HepG2 (cell line): ENCODE measurements around the gene MYOM1. TPM values are rescaled to one million over a fixed set of nuclear protein-coding genes. Genes with fewer than 3 reads are reported as not detected.

Experiments used
- ATAC-seq: fragments of 200-7000 bp; cut with Tn5 transposase; 3 replicates; pipeline ENCODE4 v1.9.1; 2020; ENCODE audit warnings: mild to moderate bottlenecking, moderate library complexity
- BruUV-seq: library from RNA; stranded (reverse); fragments of 400-500 nt; replicated peaks from 2 replicates; lab custom pipeline; 2021; lab: Mats Ljungman, UMichigan
- CTCF ChIA-PET: fragments of 300-600 bp; formaldehyde crosslinking; extraction: SDS; loops from one replicate; lab custom pipeline; 2021; ENCODE audit warnings: low total read pairs, inconsistent platforms, low intra/inter-chr PET ratio; lab: Yijun Ruan, JAX
- POLR2A ChIA-PET: fragments of 350-600 bp; sonication (Branson Sonifier 250); formaldehyde crosslinking; loops from one replicate; lab custom pipeline; 2020; ENCODE audit warnings: antibody characterized with exemption, inconsistent platforms; lab: Yijun Ruan, JAX
- DNase-seq: peaks from one replicate; pipeline ENCODE4 v3.0.0-alpha.2; 2015; ENCODE audit warnings: low spot score
- FAIRE-seq: peaks from 3 replicates; lab custom pipeline; 2011; peaks lifted over from hg19 to GRCh38; lab: Jason Lieb, UNC
- H2AFZ ChIP-seq: one replicate; pipeline ENCODE4 v1.6.1; 2011; ENCODE audit warnings: low read length, inconsistent platforms
- H3K27ac ChIP-seq: fragments of 300-600 bp; 3 replicates; pipeline ENCODE4 v1.8.0; 2011; ENCODE audit warnings: mixed run types, mild to moderate bottlenecking, mixed read lengths, low read length, inconsistent platforms; ENCODE audit not compliant: insufficient read depth; ENCODE audit errors: extremely low read length
- H3K27me3 ChIP-seq, 2 experiments: fragments of 200-600 bp in 1 of 2; 2 replicates in 1 of 2; 3 replicates in 1 of 2; pipeline versions ENCODE4 v1.6.0 to v1.8.0; 2011; ENCODE audit warnings: low read length in 2 of 2, mild to moderate bottlenecking in 2 of 2, moderate library complexity in 2 of 2, inconsistent platforms in 1 of 2; ENCODE audit not compliant: insufficient read depth in 2 of 2, control insufficient read depth in 1 of 2
- H3K36me3 ChIP-seq, 2 experiments: fragments of 200-600 bp in 1 of 2; replicated peaks in 1 of 2; 2 replicates in 1 of 2; 3 replicates in 1 of 2; pipeline versions ENCODE4 v1.5.1 to v1.8.0; 2011; ENCODE audit warnings: low read length in 2 of 2, inconsistent platforms in 1 of 2; ENCODE audit not compliant: insufficient read depth in 2 of 2, control insufficient read depth in 1 of 2
- H3K4me1 ChIP-seq: 2 replicates; pipeline ENCODE4 v1.5.1; 2012; ENCODE audit warnings: low read length, inconsistent platforms; ENCODE audit not compliant: insufficient read depth
- H3K4me2 ChIP-seq: 2 replicates; pipeline ENCODE4 v1.6.0; 2011; ENCODE audit warnings: low read depth, low read length, inconsistent platforms
- H3K4me3 ChIP-seq, 3 experiments: fragments of 200-600 bp in 1 of 3; sonication (generic), shearing (Covaris generic) in 1 of 3; replicated peaks in 1 of 3; 2 replicates each; pipeline ENCODE4 v1.5.1; 2011 to 2016; ENCODE audit warnings: low read length in 3 of 3, inconsistent platforms in 2 of 3, low read depth in 2 of 3, mild to moderate bottlenecking in 2 of 3, control low read depth in 1 of 3, mixed read lengths in 1 of 3; ENCODE audit not compliant: insufficient read depth in 1 of 3
- H3K79me2 ChIP-seq: one replicate; pipeline ENCODE4 v1.6.1; 2011; ENCODE audit warnings: low read length, inconsistent platforms; ENCODE audit not compliant: insufficient read depth
- H3K9ac ChIP-seq: 2 replicates; pipeline ENCODE4 v1.6.0; 2011; ENCODE audit warnings: mild to moderate bottlenecking, low read depth, low read length, inconsistent platforms; ENCODE audit not compliant: insufficient read depth
- H3K9me3 ChIP-seq: 2 replicates; pipeline ENCODE4 v1.5.1; 2012; ENCODE audit warnings: mild to moderate bottlenecking, low read length
- H4K20me1 ChIP-seq: 2 replicates; pipeline ENCODE4 v1.6.0; 2011; ENCODE audit warnings: inconsistent platforms, mild to moderate bottlenecking, low read length, moderate library complexity; ENCODE audit not compliant: insufficient read depth
- AHR ChIP-seq: IDR thresholded peaks from 2 replicates; pipeline ENCODE4 v1.6.1; 2018; ENCODE audit warnings: missing genetic modification reagents, missing compliant biosample characterization
- ATF4 ChIP-seq, 2 experiments: fragments of 450-650 bp in 1 of 2; sonication (generic) in 1 of 2; formaldehyde crosslinking; IDR thresholded peaks; 2 replicates each; pipeline versions ENCODE4 v1.5.0 to v1.8.0; 2020 to 2022; ENCODE audit warnings: mild to moderate bottlenecking in 1 of 2, missing genetic modification reagents in 1 of 2
- ERF ChIP-seq: IDR thresholded peaks from 2 replicates; pipeline ENCODE4 v1.6.1; 2018; ENCODE audit warnings: missing biosample characterization, missing genetic modification reagents
- HOXA9 ChIP-seq: sonication (generic); formaldehyde crosslinking; IDR thresholded peaks from 2 replicates; pipeline ENCODE4 v1.8.1; 2022; ENCODE audit warnings: missing genetic modification reagents, mild to moderate bottlenecking, moderate library complexity, borderline replicate concordance
- HOXD1 ChIP-seq: sonication (generic); formaldehyde crosslinking; IDR thresholded peaks from 2 replicates; pipeline ENCODE4 v1.5.0; 2020; ENCODE audit warnings: missing genetic modification reagents
- IRX3 ChIP-seq: sonication (generic); formaldehyde crosslinking; IDR thresholded peaks from 2 replicates; pipeline ENCODE4 v1.8.1; 2023; ENCODE audit warnings: mild to moderate bottlenecking, low read depth, missing genetic modification reagents, borderline replicate concordance
- PAF1 ChIP-seq: IDR thresholded peaks from 2 replicates; pipeline ENCODE4 v1.6.1; 2016; ENCODE audit warnings: missing genetic modification reagents, missing compliant biosample characterization
- SATB2 ChIP-seq: sonication (generic); formaldehyde crosslinking; IDR thresholded peaks from 2 replicates; pipeline ENCODE4 v1.5.0; 2020; ENCODE audit warnings: missing genetic modification reagents
- ZBTB14 ChIP-seq: sonication (generic); formaldehyde crosslinking; IDR thresholded peaks from 2 replicates; pipeline ENCODE4 v1.4.0; 2020; ENCODE audit warnings: missing genetic modification reagents
- ZFP1 ChIP-seq: IDR thresholded peaks from 2 replicates; pipeline ENCODE4 v1.6.1; 2016
- ZNF530 ChIP-seq: sonication (generic); formaldehyde crosslinking; IDR thresholded peaks from 2 replicates; pipeline ENCODE4 v1.5.0; 2020; ENCODE audit warnings: low read depth, mild to moderate bottlenecking, missing genetic modification reagents
- ZNF564 ChIP-seq: sonication (generic); formaldehyde crosslinking; IDR thresholded peaks from 2 replicates; pipeline ENCODE4 v1.8.1; 2023; ENCODE audit warnings: mild to moderate bottlenecking, missing genetic modification reagents
- ZNF773 ChIP-seq: sonication (generic); formaldehyde crosslinking; IDR thresholded peaks from 2 replicates; pipeline ENCODE4 v1.4.0; 2020; ENCODE audit warnings: missing genetic modification reagents, borderline replicate concordance
- WGBS: methylation state at CpG from one replicate; pipeline ENCODE4 v1.1.6; 2017; ENCODE audit warnings: low lambda C conversion rate; 5-methylcytosine and 5-hydroxymethylcytosine counted together
- in situ Hi-C: cut with HindIII; loops from 2 replicates; pipeline ENCODE4 v1.10.0; 2017; ENCODE audit warnings: low pct_unique_long_range_greater_than_20kb; ENCODE audit not compliant: extremely low pct_ligation_motif_present
- intact Hi-C: fragments of 100-400 bp; cut with micrococcal nuclease; formaldehyde crosslinking; loops from one replicate; pipeline ENCODE4 v1.10.0; 2022; ENCODE audit not compliant: unreplicated experiment
- polyA plus RNA-seq, 8 experiments: library from polyadenylated mRNA; depleted of rRNA in 3 of 8; stranded (reverse) in 7 of 8; unstranded in 1 of 8; fragments of >200 nt; fragmentation: Illumina TruSeq in 4 of 8; extraction: Trizol in 4 of 8; gene quantifications; 2 replicates each; pipeline versions ENCODE4 v1.2.1 to v1.2.3, GENCODE V29; 2011 to 2016; ENCODE audit warnings: low read depth in 4 of 8, missing spikeins in 1 of 8, mixed read lengths in 1 of 8; ENCODE audit not compliant: insufficient read depth in 1 of 8
- total RNA-seq, 5 experiments: library from RNA; depleted of rRNA; stranded (reverse); fragments of >200 nt; fragmentation: Illumina TruSeq; extraction: Trizol; gene quantifications; 2 replicates each; pipeline ENCODE4 v1.2.3, GENCODE V29; 2016; ENCODE audit warnings: low read depth in 1 of 5
- TF ChIP-seq, protein P1 (sequence below): IDR thresholded peaks from 2 replicates; pipeline ENCODE4 v1.6.1; 2018; ENCODE audit warnings: missing genetic modification reagents
- TF ChIP-seq, protein P2 (sequence below): sonication (generic); formaldehyde crosslinking; IDR thresholded peaks from 2 replicates; pipeline ENCODE4 v1.4.0; 2020; ENCODE audit warnings: missing genetic modification reagents, mild to moderate bottlenecking, borderline replicate concordance
- TF ChIP-seq, protein P3 (sequence below): sonication (generic); formaldehyde crosslinking; IDR thresholded peaks from 2 replicates; pipeline ENCODE4 v1.5.1; 2020; ENCODE audit warnings: mild to moderate bottlenecking, missing genetic modification reagents, borderline replicate concordance

Gene MYOM1
- total and polyA plus RNA-seq, 2 of the 13 experiments (the other 11 are each of a cell fraction or from before 2014, with no cell fraction given): 0.46 to 0.98 TPM

DNA sequence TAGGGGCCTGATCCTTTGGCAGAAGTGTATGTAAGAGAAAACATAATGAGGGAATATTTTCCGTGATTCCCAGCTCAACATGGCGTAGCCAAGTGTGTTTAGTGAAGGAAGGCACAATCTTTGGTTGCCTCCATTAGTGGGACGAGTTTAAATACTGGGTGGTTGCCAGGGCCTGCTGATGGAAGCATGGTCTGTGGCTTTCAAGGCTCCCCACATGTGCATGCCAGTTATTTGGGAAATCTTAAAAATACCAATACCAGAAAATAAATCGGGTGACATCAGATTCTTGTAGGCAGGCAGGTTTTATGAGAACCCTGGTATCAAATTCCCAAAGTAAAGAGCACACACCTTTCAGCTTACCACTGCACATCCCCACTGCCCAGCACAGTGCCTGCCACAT, 35.0 kb upstream of the MYOM1 start:
- 100% methylated on average over 4 of the region's 4 CpGs for WGBS
- Histone ChIP-seq H3K4me3 (no peak overlapping the region), H3K27me3 (no peaks in the 10 kb centered on the region), H3K4me1 (peaks cover 70% of the 10 kb centered on the region), H3K79me2 (peaks cover 40% of the 10 kb centered on the region), H4K20me1 (peaks cover 3% of the 10 kb centered on the region; the same call in 1 of the 2 replicates), H3K36me3 (peaks cover 4 to 27% of the 10 kb centered on the region in 2 experiments; a peak in 4 of 5 replicates), H3K27ac (no peak overlapping the region), H2AFZ (no peak overlapping the region), H3K4me2 (no peak overlapping the region), H3K9ac (no peak overlapping the region), H3K9me3 (no peaks in the 10 kb centered on the region)
- in situ Hi-C loops: no loop called here
- BruUV-seq: no TSS peak
- intact Hi-C loops: no loop called here
- CTCF ChIA-PET: no interaction called here
- ATAC-seq (no peak), DNase-seq (no peak), FAIRE-seq (no peak)
- POLR2A ChIA-PET: interaction anchor here (3.6 kb wide), 1 partner anchor 7 kb away, joined by 48 read pairs; the partner anchor contains the start of gene MYL12A
- TF ChIP-seq ZFP1 (no peak), ATF4 (CRISPR knock-in tag; IDR thresholded peaks at IDR 0.05) (no peak), ZNF773 (CRISPR knock-in tag) (no peak), HOXA9 (CRISPR knock-in tag) (no peak), ZBTB14 (CRISPR knock-in tag) (no peak), HOXD1 (CRISPR knock-in tag) (no peak), PAF1 (CRISPR knock-in tag) (no peak), ZNF564 (CRISPR knock-in tag) (no peak), ERF (CRISPR knock-in tag) (no peak), SATB2 (CRISPR knock-in tag) (no peak), AHR (CRISPR knock-in tag) (no peak), IRX3 (CRISPR knock-in tag) (no peak), ZNF530 (CRISPR knock-in tag) (no peak)
- TF ChIP-seq, protein P1, sequence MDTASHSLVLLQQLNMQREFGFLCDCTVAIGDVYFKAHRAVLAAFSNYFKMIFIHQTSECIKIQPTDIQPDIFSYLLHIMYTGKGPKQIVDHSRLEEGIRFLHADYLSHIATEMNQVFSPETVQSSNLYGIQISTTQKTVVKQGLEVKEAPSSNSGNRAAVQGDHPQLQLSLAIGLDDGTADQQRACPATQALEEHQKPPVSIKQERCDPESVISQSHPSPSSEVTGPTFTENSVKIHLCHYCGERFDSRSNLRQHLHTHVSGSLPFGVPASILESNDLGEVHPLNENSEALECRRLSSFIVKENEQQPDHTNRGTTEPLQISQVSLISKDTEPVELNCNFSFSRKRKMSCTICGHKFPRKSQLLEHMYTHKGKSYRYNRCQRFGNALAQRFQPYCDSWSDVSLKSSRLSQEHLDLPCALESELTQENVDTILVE: no peak
- TF ChIP-seq, protein P2, sequence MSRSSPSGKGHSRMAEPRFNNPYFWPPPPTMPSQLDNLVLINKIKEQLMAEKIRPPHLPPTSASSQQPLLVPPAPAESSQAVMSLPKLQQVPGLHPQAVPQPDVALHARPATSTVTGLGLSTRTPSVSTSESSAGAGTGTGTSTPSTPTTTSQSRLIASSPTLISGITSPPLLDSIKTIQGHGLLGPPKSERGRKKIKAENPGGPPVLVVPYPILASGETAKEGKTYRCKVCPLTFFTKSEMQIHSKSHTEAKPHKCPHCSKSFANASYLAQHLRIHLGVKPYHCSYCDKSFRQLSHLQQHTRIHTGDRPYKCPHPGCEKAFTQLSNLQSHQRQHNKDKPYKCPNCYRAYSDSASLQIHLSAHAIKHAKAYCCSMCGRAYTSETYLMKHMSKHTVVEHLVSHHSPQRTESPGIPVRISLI (CRISPR knock-in tag): no peak
- TF ChIP-seq, protein P3, sequence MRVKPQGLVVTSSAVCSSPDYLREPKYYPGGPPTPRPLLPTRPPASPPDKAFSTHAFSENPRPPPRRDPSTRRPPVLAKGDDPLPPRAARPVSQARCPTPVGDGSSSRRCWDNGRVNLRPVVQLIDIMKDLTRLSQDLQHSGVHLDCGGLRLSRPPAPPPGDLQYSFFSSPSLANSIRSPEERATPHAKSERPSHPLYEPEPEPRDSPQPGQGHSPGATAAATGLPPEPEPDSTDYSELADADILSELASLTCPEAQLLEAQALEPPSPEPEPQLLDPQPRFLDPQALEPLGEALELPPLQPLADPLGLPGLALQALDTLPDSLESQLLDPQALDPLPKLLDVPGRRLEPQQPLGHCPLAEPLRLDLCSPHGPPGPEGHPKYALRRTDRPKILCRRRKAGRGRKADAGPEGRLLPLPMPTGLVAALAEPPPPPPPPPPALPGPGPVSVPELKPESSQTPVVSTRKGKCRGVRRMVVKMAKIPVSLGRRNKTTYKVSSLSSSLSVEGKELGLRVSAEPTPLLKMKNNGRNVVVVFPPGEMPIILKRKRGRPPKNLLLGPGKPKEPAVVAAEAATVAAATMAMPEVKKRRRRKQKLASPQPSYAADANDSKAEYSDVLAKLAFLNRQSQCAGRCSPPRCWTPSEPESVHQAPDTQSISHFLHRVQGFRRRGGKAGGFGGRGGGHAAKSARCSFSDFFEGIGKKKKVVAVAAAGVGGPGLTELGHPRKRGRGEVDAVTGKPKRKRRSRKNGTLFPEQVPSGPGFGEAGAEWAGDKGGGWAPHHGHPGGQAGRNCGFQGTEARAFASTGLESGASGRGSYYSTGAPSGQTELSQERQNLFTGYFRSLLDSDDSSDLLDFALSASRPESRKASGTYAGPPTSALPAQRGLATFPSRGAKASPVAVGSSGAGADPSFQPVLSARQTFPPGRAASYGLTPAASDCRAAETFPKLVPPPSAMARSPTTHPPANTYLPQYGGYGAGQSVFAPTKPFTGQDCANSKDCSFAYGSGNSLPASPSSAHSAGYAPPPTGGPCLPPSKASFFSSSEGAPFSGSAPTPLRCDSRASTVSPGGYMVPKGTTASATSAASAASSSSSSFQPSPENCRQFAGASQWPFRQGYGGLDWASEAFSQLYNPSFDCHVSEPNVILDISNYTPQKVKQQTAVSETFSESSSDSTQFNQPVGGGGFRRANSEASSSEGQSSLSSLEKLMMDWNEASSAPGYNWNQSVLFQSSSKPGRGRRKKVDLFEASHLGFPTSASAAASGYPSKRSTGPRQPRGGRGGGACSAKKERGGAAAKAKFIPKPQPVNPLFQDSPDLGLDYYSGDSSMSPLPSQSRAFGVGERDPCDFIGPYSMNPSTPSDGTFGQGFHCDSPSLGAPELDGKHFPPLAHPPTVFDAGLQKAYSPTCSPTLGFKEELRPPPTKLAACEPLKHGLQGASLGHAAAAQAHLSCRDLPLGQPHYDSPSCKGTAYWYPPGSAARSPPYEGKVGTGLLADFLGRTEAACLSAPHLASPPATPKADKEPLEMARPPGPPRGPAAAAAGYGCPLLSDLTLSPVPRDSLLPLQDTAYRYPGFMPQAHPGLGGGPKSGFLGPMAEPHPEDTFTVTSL (CRISPR knock-in tag): no peak
